Uterus (tissue), 2 donors: ENCODE results near the gene SHQ1.

Source experiments
- POLR2A ChIP-seq, 2 donors: fragments of 450-650 bp; IDR thresholded peaks; one replicate each; pipeline ENCODE4 v1.6.1; 2016; ENCODE audit warnings: antibody characterized with exemption in 2 of 2, mild to moderate bottlenecking in 1 of 2, moderate library complexity in 1 of 2
- TF ChIP-seq, protein P1 (sequence below), 4 experiments: fragments of 200-600 bp in 2 of 4; fragments of 450-650 bp in 2 of 4; sonication (generic) in 2 of 4; IDR thresholded peaks; one replicate each; pipeline ENCODE4 v1.5.1; 2016 to 2019; ENCODE audit warnings: antibody characterized with exemption in 4 of 4, mild to moderate bottlenecking in 2 of 4, moderate library complexity in 1 of 4

DNA sequence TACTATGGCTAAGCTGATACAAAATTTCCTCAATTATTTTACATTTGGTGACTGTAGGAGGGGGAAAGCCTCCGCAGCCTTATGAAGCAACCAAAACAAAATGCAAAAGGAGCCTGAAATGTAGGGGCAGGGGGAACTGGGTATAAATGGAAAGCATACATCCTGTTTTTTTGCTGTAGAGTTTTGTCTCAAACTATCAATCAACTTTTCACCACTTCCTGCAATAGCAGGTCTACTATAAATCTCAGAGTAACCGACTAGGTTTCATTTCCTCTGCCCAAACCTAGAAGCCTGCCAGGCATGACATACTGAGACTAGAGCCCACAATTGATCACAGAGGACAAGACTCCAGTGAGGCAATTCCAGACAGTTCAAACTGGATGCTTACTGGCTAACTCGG, 91.3 kb downstream of the SHQ1 start:
- TF ChIP-seq, protein P1, sequence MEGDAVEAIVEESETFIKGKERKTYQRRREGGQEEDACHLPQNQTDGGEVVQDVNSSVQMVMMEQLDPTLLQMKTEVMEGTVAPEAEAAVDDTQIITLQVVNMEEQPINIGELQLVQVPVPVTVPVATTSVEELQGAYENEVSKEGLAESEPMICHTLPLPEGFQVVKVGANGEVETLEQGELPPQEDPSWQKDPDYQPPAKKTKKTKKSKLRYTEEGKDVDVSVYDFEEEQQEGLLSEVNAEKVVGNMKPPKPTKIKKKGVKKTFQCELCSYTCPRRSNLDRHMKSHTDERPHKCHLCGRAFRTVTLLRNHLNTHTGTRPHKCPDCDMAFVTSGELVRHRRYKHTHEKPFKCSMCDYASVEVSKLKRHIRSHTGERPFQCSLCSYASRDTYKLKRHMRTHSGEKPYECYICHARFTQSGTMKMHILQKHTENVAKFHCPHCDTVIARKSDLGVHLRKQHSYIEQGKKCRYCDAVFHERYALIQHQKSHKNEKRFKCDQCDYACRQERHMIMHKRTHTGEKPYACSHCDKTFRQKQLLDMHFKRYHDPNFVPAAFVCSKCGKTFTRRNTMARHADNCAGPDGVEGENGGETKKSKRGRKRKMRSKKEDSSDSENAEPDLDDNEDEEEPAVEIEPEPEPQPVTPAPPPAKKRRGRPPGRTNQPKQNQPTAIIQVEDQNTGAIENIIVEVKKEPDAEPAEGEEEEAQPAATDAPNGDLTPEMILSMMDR (IDR thresholded peaks at IDR 0.05), result no peak
- TF ChIP-seq POLR2A (IDR thresholded peaks at IDR 0.05), result no peak
